AG09309 (cell line): ENCODE results near the gene MCAM.

Experiments
- DNase-seq: peaks from one replicate; pipeline ENCODE4 v3.0.0-alpha.2; 2010; ENCODE audit warnings: low read depth
- H3K4me3 ChIP-seq: 2 replicates; pipeline ENCODE4 v1.5.1; 2011; ENCODE audit warnings: mild to moderate bottlenecking, low read depth, low read length, moderate library complexity; ENCODE audit not compliant: control insufficient read depth
- TF ChIP-seq, protein P1 (sequence below): IDR thresholded peaks from 2 replicates; pipeline ENCODE4 v1.5.1; 2011; ENCODE audit warnings: mild to moderate bottlenecking, low read depth, low read length, inconsistent platforms; ENCODE audit not compliant: insufficient read depth, control insufficient read depth; ENCODE audit errors: missing control alignments

The MCAM gene

DNA sequence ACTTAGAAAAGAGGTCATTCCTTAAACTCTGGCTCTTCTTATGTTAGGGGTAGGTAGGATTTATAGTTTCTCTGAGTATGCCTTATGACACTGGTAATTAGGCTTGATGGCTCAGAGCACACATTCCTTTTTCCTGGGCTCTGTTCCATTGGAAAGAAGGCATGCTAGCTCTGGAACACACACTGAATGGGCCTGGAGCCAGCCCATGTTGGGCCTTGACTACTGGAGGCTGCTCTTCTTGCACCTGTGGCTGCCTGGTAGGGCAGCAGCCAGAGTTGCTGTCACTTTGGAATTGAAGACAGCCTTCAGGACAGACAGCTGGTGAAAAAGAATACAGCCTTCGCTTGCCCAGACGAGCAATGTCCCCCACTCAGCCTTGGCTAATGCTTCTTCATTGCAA is 18.2 kb downstream of the MCAM start:
- H3K4me3 ChIP-seq, result no peak overlapping the region
- TF ChIP-seq, protein P1, sequence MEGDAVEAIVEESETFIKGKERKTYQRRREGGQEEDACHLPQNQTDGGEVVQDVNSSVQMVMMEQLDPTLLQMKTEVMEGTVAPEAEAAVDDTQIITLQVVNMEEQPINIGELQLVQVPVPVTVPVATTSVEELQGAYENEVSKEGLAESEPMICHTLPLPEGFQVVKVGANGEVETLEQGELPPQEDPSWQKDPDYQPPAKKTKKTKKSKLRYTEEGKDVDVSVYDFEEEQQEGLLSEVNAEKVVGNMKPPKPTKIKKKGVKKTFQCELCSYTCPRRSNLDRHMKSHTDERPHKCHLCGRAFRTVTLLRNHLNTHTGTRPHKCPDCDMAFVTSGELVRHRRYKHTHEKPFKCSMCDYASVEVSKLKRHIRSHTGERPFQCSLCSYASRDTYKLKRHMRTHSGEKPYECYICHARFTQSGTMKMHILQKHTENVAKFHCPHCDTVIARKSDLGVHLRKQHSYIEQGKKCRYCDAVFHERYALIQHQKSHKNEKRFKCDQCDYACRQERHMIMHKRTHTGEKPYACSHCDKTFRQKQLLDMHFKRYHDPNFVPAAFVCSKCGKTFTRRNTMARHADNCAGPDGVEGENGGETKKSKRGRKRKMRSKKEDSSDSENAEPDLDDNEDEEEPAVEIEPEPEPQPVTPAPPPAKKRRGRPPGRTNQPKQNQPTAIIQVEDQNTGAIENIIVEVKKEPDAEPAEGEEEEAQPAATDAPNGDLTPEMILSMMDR, result no peak
- DNase-seq, result no peak

DNA sequence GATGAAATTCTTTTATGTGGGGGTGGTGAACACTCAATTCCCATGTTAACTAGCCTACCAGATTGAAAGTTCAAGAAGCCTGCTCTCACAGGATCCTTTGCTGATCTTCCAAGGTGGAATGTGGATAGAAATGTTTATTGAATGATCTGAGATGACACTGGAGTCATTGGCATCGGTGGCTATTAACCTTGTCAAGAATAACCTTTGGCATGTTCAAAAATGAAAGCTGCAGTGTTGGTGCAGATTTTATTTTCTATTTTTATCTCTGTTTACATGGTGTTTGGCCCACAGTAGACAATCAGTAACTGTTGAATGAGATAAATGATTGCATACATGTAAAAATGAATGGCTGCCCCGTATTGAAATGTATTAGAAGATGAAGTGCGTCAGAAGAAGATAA is 19.0 kb downstream of the MCAM start:
- no peak overlapping the region for H3K4me3 ChIP-seq
- TF ChIP-seq, protein P1, result no peak
- DNase-seq, result no peak

DNA sequence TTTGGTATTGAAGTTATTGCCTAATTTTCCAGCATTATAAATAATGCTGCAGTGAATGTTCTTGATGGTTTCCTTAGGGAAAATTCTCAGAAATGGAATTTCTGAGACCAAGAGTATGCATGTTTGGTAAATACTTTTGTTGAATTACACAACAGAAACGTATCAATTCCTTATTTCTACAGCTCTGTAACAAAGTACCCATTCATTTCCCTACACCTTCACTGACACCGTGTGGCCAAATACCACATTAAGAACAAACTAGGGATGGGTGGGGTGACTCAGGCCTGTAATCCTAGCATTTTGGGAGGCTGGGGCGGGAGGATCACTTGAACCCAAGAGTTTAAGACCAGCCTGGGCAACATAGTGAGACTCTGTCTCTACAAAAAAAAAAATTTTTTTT is 21.8 kb downstream of the MCAM start:
- H3K4me3 ChIP-seq, result no peak overlapping the region
- no peak for DNase-seq
- TF ChIP-seq, protein P1, result no peak

DNA sequence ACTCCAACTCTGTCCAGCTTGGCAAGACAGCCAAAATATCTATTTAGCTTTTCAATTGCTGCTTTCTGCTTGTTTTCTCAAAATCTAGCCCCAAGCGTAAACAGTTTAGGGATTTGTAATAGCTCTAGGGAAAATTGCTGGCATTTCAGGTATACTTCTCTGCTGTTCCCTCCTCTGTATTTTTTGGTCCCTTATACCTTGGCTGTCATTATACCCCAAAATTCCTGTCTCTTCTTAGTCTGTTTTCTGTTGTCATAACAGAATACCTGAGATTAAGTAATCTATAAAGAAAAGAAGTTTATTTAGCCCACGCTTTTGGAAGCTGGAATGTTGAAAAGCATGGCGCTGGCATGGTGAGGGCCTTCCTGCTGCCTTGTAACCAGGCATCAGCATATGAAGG is 23.5 kb downstream of the MCAM start:
- no peak overlapping the region for H3K4me3 ChIP-seq
- TF ChIP-seq, protein P1, result no peak
- DNase-seq, result no peak

DNA sequence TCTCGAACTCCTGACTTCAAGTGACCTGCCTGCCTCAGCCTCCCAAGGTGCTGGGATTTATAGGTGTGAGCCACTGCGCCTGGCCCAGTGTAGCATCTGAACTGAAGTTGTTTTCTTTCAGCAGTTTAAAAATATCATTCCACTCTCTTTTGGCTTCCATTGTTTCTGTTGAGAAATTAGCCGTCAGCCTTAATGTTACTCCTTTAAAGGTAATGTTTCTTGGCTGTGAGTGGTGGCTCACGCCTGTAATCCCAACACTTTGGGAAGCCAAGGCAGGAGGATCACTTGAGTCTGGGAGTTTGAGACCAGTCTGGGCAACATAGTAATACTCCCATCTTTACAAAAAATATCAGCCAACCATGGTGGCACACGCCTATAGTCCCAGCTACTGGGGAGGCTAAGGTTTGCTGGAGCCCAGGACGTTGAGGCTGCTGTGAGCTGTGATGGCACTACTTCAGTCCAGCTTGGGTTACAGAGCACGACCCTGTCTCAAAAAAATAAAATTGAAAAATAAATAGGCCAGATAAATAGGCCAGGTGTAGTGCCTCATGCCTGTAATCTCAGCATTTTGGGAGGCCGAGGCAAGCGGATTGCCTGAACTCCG is 25.9 kb downstream of the MCAM start:
- H3K4me3 ChIP-seq, result no peak overlapping the region
- TF ChIP-seq, protein P1, result no peak
- DNase-seq, result no peak

DNA sequence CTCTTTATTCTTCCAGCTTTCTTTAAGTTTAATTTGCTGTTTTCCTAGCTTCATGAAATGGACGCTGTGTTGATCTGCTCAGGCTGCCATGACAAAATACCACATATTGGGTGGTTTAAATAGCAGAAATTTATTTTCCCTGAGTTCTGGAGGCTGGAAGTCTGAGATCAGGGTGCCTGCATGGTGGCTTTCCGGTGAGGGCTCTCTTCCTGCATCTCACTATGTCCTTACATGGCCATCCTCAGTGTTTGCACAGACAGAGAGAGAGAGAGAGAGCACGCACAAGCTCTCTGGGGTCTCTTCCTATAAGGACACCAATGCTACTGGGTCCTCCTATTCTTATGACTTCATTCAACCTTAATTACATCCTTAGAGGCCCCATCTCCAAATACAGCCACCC is 28.7 kb downstream of the MCAM start:
- no peak overlapping the region for H3K4me3 ChIP-seq
- no peak for DNase-seq
- TF ChIP-seq, protein P1, result no peak

DNA sequence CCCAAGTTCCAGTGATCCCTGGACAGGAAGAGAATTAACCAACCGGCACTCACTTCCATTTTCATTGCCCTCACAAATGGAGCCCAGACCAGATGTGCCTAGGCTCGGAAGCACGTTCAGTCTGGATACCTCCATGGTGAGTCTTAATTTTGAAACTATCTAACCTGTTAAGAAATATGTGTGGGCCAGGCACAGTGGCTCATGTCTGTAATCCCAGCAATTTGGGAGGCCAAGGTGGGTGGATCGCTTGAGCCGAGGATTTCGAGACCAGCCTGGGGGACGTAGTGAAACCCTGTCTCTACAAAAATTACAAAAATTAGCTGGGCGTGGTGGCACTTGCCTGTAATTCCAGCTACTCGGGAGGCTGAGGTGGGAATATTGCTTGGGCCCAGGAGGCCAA is 31.5 kb downstream of the MCAM start:
- no peak for DNase-seq
- TF ChIP-seq, protein P1, result no peak
- H3K4me3 ChIP-seq, result no peak overlapping the region
